ENCODE results near the gene SOX18.
A peak's percentile ranks its signal among the peaks of the same experiment; 100 is the strongest.
"Not testable (repeated sequence)": the region's sequence is repeated elsewhere in the genome, so short reads cannot be mapped to it uniquely, and the experiment has no call there.

SOX18 gene

DNA sequence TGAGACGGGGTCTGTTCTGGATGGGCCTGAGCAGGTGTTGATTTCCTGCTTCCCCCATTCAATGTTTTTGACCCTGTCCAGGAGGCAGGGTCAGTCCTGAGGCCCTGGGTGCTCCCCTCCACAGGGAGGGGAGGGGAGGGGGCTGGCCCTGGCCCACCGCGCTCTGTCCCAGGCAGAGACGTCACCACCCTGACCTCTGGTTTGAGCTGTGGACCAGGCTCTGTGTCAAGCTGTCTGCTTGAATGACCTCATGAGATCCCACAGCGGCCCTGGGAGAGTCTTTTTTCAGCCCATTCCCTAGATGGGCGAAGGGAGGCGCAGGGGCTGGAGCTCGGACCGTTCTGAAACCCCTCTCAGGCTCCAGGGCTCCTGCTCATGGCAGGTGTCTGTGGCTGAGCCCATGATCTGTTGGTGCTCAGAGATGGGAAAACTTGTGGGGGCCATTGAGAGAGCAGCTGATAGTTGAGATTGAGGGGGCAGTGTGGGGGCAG is 43.6 kb upstream of the SOX18 start:
- no peaks in the 10 kb centered on the region; the same call in 1 of the 2 replicates for H3K27me3 ChIP-seq
- no peaks in the 10 kb centered on the region for H3K9me3 ChIP-seq
- H3K36me3 ChIP-seq, result no peaks in the 10 kb centered on the region
- peak overlapping the region; percentile 55 for H3K4me3 ChIP-seq (ENCODE audit: low read depth, low read length)
- peaks cover 15% of the 10 kb centered on the region for H3K4me1 ChIP-seq
- TF ChIP-seq, protein P1, sequence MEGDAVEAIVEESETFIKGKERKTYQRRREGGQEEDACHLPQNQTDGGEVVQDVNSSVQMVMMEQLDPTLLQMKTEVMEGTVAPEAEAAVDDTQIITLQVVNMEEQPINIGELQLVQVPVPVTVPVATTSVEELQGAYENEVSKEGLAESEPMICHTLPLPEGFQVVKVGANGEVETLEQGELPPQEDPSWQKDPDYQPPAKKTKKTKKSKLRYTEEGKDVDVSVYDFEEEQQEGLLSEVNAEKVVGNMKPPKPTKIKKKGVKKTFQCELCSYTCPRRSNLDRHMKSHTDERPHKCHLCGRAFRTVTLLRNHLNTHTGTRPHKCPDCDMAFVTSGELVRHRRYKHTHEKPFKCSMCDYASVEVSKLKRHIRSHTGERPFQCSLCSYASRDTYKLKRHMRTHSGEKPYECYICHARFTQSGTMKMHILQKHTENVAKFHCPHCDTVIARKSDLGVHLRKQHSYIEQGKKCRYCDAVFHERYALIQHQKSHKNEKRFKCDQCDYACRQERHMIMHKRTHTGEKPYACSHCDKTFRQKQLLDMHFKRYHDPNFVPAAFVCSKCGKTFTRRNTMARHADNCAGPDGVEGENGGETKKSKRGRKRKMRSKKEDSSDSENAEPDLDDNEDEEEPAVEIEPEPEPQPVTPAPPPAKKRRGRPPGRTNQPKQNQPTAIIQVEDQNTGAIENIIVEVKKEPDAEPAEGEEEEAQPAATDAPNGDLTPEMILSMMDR (IDR thresholded peaks at IDR 0.05; ENCODE audit: low read depth, low read length), result no peak
- peak; percentile 41 for DNase-seq

DNA sequence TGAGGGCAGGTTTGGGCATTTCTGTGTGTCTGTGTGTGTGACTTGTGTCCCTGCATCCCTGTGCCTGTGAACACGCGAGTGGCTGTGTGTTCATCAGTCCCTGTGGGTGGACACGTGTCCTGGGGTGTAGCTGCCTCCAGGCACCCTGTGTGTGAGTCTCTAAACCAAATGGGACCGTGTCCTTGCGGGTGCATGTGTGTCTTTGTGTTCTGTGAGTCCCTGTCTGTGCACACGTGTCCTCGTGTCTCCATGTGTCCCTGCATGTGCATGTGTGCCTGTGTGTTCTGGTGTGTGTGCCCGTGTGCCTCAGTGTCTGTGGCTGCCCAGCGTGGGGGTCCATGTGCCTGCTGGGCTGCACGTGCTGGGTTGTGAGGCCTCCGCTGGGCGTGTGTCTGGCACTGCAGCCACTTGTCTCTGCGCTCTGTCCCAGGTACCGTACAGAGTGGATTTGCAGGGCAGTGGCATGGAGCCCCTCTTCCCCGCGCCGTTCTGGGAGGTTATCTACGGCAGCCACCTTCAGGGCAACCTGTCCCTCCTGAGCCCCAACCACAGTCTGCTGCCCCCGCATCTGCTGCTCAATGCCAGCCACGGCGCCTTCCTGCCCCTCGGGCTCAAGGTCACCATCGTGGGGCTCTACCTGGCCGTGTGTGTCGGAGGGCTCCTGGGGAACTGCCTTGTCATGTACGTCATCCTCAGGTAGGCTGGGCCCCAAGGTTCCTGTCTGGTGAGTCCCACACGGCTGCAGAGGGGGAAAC is 43.0 kb upstream of the SOX18 start:
- peak overlapping the region; percentile 55 for H3K4me3 ChIP-seq (ENCODE audit: low read depth, low read length)
- TF ChIP-seq, protein P1 (IDR thresholded peaks at IDR 0.05; ENCODE audit: low read depth, low read length), result no peak
- DNase-seq, result no peak
- H3K4me1 ChIP-seq, result peaks cover 15% of the 10 kb centered on the region
- H3K36me3 ChIP-seq, result no peaks in the 10 kb centered on the region
- no peaks in the 10 kb centered on the region; the same call in 1 of the 2 replicates for H3K27me3 ChIP-seq
- H3K9me3 ChIP-seq, result no peaks in the 10 kb centered on the region

DNA sequence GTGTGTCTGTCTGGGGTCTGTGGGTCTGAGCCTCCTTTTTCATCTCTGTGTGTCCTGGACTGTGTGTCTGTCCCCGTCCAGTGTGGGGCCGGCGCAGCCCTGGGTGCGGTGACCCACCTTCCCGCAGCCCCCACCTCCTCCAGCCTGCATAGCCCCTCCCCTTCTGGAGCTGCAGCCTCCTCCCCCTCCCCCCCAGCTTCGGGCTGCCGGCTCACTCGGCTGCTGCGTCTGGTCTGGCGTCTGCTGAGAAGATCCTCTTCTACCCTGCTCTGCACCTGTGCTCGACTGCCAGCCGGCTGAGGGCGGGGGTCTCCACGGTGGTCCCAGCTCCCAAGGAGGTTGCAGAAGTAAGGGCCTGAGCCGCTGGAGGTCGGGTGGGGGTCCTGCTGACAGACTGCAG is 42.3 kb upstream of the SOX18 start:
- TF ChIP-seq, protein P1 (IDR thresholded peaks at IDR 0.05; ENCODE audit: low read depth, low read length), result no peak
- Histone ChIP-seq H3K27me3 (no peaks in the 10 kb centered on the region; the same call in 1 of the 2 replicates), H3K36me3 (no peaks in the 10 kb centered on the region)

DNA sequence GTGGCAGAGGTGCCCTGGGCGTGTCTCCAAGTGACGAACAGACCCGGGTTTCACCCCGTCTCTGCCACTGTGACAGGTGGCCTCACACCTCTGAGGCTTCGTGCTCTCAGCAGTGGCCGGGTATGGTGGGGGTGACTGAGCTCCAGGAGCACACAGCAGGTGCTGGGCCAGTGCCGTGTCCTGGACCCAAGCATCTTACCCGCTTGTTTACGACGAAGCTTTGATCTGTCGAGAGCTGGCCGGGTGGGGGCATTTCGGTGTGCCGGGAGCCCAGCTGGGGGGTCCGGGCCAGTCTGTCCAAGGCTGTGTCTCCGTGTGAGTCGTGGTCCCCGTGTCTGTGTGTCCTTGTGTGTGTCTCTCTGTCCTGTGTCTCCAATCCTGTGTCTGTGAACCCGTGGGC is 41.9 kb upstream of the SOX18 start:
- peaks cover 15% of the 10 kb centered on the region for H3K4me1 ChIP-seq
- no peak overlapping the region for H3K4me3 ChIP-seq (ENCODE audit: low read depth, low read length)
- no peaks in the 10 kb centered on the region for H3K36me3 ChIP-seq
- no peaks in the 10 kb centered on the region; the same call in 1 of the 2 replicates for H3K27me3 ChIP-seq
- H3K9me3 ChIP-seq, result no peaks in the 10 kb centered on the region
- TF ChIP-seq, protein P1 (IDR thresholded peaks at IDR 0.05; ENCODE audit: low read depth, low read length), result no peak
- DNase-seq, result no peak

More for the DNA sequence above, 42.3 kb upstream of the SOX18 start:
- peaks cover 15% of the 10 kb centered on the region for H3K4me1 ChIP-seq
- DNase-seq, result peak; percentile 59
- peak overlapping the region; percentile 55 for H3K4me3 ChIP-seq (ENCODE audit: low read depth, low read length)
- no peaks in the 10 kb centered on the region for H3K9me3 ChIP-seq

DNA sequence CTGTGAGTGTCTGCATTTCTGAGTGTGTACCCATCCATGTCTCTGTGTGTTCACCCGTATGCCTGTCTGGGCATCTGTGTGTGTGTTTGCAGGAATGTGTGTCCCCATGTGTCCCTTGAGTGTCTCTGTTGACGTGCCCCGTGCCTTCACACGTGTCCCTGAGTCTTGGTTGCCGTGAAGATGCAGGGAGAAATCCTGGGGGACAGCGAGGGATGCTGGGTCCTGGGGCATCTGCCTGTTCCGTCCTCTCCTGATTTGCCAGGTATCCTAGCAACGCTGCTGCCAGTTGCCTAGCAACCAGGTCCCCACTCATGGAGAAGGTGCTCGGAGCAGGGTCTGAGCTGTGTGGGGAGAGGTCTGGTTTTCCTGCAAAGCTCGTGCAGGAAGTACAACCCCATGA is 40.7 kb upstream of the SOX18 start:
- H3K4me3 ChIP-seq (ENCODE audit: low read depth, low read length), result no peak overlapping the region
- no peaks in the 10 kb centered on the region for H3K36me3 ChIP-seq
- peak; percentile 61 for DNase-seq
- no peaks in the 10 kb centered on the region for H3K9me3 ChIP-seq
- H3K27me3 ChIP-seq, result no peaks in the 10 kb centered on the region; the same call in 1 of the 2 replicates
- TF ChIP-seq, protein P1 (IDR thresholded peaks at IDR 0.05; ENCODE audit: low read depth, low read length), result no peak
- H3K4me1 ChIP-seq, result peaks cover 15% of the 10 kb centered on the region

DNA sequence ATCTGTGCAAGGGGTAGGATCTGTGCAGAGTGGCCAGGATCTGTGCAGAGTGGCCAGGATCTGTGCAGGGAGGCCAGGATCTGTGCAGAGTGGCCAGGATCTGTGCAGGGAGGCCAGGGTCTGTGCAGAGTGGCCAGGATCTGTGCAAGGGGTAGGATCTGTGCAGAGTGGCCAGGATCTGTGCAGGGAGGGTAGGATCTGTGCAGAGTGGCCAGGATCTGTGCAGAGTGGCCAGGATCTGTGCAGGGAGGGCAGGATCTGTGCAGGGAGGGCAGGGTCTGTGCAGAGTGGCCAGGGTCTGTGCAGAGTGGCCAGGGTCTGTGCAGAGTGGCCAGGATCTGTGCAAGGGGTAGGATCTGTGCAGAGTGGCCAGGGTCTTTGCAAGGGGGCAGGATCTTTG is 39.1 kb upstream of the SOX18 start:
- DNase-seq; H3K9me3 ChIP-seq; H3K27me3 ChIP-seq; H3K4me3 ChIP-seq (ENCODE audit: low read depth, low read length); H3K36me3 ChIP-seq: not testable (repeated sequence)
- H3K4me1 ChIP-seq, result peaks cover 15% of the 10 kb centered on the region

DNA sequence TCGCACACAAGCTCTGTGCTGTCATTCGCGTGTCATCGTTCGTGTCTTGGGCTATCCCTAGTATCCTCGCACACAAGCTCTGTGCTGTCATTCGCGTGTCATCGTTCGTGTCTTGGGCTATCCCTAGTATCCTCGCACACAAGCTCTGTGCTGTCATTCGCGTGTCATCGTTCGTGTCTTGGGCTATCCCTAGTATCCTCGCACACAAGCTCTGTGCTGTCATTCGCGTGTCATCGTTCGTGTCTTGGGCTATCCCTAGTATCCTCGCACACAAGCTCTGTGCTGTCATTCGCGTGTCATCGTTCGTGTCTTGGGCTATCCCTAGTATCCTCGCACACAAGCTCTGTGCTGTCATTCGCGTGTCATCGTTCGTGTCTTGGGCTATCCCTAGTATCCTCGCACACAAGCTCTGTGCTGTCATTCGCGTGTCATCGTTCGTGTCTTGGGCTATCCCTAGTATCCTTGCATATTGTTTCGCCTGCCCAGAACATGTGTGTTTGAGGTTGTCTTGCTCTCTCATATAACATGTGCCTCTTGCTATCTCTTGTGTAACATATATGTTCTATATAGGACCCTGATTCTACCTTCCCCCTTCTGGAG is 37.9 kb upstream of the SOX18 start:
- peaks cover 12% of the 10 kb centered on the region for H3K4me1 ChIP-seq
- not testable (repeated sequence) for H3K4me3 ChIP-seq (ENCODE audit: low read depth, low read length); H3K27me3 ChIP-seq; H3K9me3 ChIP-seq; DNase-seq; H3K36me3 ChIP-seq
